ENCODE data around the gene FGD1. TPM values are rescaled to one million over a fixed set of nuclear protein-coding genes. Genes with fewer than 3 reads are reported as not detected.

The FGD1 gene
- total RNA-seq, 1 experiment from 2014 or later = 13.9 TPM

- no peak overlapping the region for H3K4me3 Mint-ChIP-seq (ENCODE audit: unreplicated experiment)
- intact Hi-C loops (cut with micrococcal nuclease) = no loop called here
- CTCF ChIA-PET = interaction anchor here (0.6 kb wide), 1 partner anchor 487 kb away, joined by 3 read pairs; no protein-coding TSS in a partner anchor
Observed at GRCh38 chrX:54415534-54416350, 80.3 kb downstream of the FGD1 start.

DNA sequence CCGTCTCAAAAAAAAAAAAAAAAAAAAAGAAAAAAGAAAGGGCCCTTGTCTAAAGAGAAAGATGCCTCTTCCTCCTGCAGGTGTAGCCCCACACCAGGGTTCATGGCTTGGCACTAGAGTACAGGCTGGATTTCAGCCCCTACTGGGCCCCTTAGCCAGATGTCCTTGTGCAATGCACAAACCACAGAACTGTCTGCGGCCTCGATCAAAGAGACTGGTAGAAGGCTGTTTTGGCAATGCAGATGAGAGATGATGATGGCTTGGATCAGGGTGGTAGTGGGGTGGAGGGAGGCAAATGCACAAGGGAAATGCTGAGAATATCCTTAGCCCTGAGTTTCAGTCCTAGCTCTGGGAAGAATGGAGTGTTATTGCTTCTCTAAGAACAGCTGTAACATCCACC is 82.3 kb downstream of the FGD1 start:
- intact Hi-C loops (cut with micrococcal nuclease) = no loop called here
- CTCF ChIA-PET = interaction anchor here (0.6 kb wide), 1 partner anchor 273 kb away, joined by 3 read pairs; no protein-coding TSS in a partner anchor
- H3K27me3 Mint-ChIP-seq (ENCODE audit: insufficient read depth, unreplicated experiment) = peaks cover 46% of the 10 kb centered on the region
- H3K36me3 Mint-ChIP-seq (ENCODE audit: insufficient read depth, unreplicated experiment) = no peaks in the 10 kb centered on the region
- no peak overlapping the region for H3K27ac Mint-ChIP-seq (ENCODE audit: low read depth, unreplicated experiment)
- peak; percentile 16 for DNase-seq (ENCODE audit: unreplicated experiment)
- no peaks in the 10 kb centered on the region for H3K4me1 Mint-ChIP-seq (ENCODE audit: insufficient read depth, unreplicated experiment)
- POLR2A ChIA-PET = no interaction called here
- TF ChIP-seq, protein P1, sequence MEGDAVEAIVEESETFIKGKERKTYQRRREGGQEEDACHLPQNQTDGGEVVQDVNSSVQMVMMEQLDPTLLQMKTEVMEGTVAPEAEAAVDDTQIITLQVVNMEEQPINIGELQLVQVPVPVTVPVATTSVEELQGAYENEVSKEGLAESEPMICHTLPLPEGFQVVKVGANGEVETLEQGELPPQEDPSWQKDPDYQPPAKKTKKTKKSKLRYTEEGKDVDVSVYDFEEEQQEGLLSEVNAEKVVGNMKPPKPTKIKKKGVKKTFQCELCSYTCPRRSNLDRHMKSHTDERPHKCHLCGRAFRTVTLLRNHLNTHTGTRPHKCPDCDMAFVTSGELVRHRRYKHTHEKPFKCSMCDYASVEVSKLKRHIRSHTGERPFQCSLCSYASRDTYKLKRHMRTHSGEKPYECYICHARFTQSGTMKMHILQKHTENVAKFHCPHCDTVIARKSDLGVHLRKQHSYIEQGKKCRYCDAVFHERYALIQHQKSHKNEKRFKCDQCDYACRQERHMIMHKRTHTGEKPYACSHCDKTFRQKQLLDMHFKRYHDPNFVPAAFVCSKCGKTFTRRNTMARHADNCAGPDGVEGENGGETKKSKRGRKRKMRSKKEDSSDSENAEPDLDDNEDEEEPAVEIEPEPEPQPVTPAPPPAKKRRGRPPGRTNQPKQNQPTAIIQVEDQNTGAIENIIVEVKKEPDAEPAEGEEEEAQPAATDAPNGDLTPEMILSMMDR (IDR thresholded peaks at IDR 0.05; ENCODE audit: unreplicated experiment) = no peak
- no peaks in the 10 kb centered on the region for H3K9me3 Mint-ChIP-seq (ENCODE audit: unreplicated experiment)
- H3K4me3 Mint-ChIP-seq (ENCODE audit: unreplicated experiment) = no peak overlapping the region
- BruUV-seq (replicated peaks) = no TSS peak

More at GRCh38 chrX:54415534-54416350, 80.3 kb downstream of the FGD1 start:
- no peak for DNase-seq (ENCODE audit: unreplicated experiment)
- no peaks in the 10 kb centered on the region for H3K9me3 Mint-ChIP-seq (ENCODE audit: unreplicated experiment)
- H3K27ac Mint-ChIP-seq (ENCODE audit: low read depth, unreplicated experiment) = no peak overlapping the region
- peaks cover 65% of the 10 kb centered on the region for H3K27me3 Mint-ChIP-seq (ENCODE audit: insufficient read depth, unreplicated experiment)
- TF ChIP-seq, protein P1 (IDR thresholded peaks at IDR 0.05; ENCODE audit: unreplicated experiment) = no peak
- POLR2A ChIA-PET = no interaction called here
- BruUV-seq (replicated peaks) = no TSS peak
- no peaks in the 10 kb centered on the region for H3K36me3 Mint-ChIP-seq (ENCODE audit: insufficient read depth, unreplicated experiment)
- no peaks in the 10 kb centered on the region for H3K4me1 Mint-ChIP-seq (ENCODE audit: insufficient read depth, unreplicated experiment)

DNA sequence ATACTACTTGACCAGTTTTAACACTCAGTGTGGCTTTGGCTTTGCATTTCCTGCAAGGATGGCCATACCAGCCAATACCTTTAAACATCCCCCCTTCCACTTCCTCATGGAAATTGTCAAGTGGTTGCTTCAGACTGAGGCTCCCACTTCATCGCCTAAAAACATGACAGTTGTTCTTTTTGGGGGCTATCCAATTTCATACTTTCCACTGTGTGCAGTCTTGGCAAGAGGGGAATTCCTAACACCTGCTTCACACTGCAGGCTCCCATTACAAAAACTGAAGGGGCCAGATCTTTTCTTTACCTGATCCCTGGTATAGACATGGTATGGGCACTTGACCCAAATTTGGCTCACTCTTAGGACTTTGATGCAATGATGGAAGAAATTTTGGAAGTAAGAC is 84.3 kb downstream of the FGD1 start:
- no peak overlapping the region for H3K27ac Mint-ChIP-seq (ENCODE audit: low read depth, unreplicated experiment)
- no peak for DNase-seq (ENCODE audit: unreplicated experiment)
- H3K36me3 Mint-ChIP-seq (ENCODE audit: insufficient read depth, unreplicated experiment) = no peaks in the 10 kb centered on the region
- CTCF ChIA-PET = no interaction called here
- H3K4me1 Mint-ChIP-seq (ENCODE audit: insufficient read depth, unreplicated experiment) = no peaks in the 10 kb centered on the region
- intact Hi-C loops (cut with micrococcal nuclease) = no loop called here
- POLR2A ChIA-PET = no interaction called here
- BruUV-seq (replicated peaks) = no TSS peak
- no peaks in the 10 kb centered on the region for H3K9me3 Mint-ChIP-seq (ENCODE audit: unreplicated experiment)
- peaks cover 44% of the 10 kb centered on the region for H3K27me3 Mint-ChIP-seq (ENCODE audit: insufficient read depth, unreplicated experiment)
- H3K4me3 Mint-ChIP-seq (ENCODE audit: unreplicated experiment) = no peak overlapping the region
- TF ChIP-seq, protein P1 (IDR thresholded peaks at IDR 0.05; ENCODE audit: unreplicated experiment) = no peak

GRCh38 chrX:54407266-54407665 is 88.8 kb downstream of the FGD1 start:
- no peak overlapping the region for H3K27ac Mint-ChIP-seq (ENCODE audit: low read depth, unreplicated experiment)
- H3K9me3 Mint-ChIP-seq (ENCODE audit: unreplicated experiment) = no peaks in the 10 kb centered on the region
- no TSS peak for BruUV-seq (replicated peaks)
- H3K4me1 Mint-ChIP-seq (ENCODE audit: insufficient read depth, unreplicated experiment) = no peaks in the 10 kb centered on the region
- H3K27me3 Mint-ChIP-seq (ENCODE audit: insufficient read depth, unreplicated experiment) = peaks cover 48% of the 10 kb centered on the region
- H3K36me3 Mint-ChIP-seq (ENCODE audit: insufficient read depth, unreplicated experiment) = no peaks in the 10 kb centered on the region
- ChIA-PET POLR2A (no interaction called here), CTCF (no interaction called here)
- intact Hi-C loops (cut with micrococcal nuclease) = no loop called here
- no peak for DNase-seq (ENCODE audit: unreplicated experiment)
- TF ChIP-seq, protein P1 (IDR thresholded peaks at IDR 0.05; ENCODE audit: unreplicated experiment) = no peak
- no peak overlapping the region for H3K4me3 Mint-ChIP-seq (ENCODE audit: unreplicated experiment)
